Activated CD4-positive, alpha-beta T cell treated with anti-CD3 and anti-CD28 coated beads, Interleukin-10, Interleukin-2, amounts not matched to agents 100 ng/mL and 50 ng/mL, durations not matched to agents 16 hours and 8 hours (primary cell): ENCODE results near the gene ASIC3.

Source experiments
- DNase-seq: peaks from one replicate; pipeline ENCODE4 v3.0.0-alpha.2; 2020

The ASIC3 gene

GRCh38 chr7:151057989-151058780, 9.9 kb downstream of the ASIC3 start:
- peak; percentile 99 for DNase-seq

GRCh38 chr7:151058781-151059366, 10.5 kb downstream of the ASIC3 start:
- DNase-seq = no peak

GRCh38 chr7:151059367-151060112, 11.2 kb downstream of the ASIC3 start, which contains the start of gene SLC4A2:
SLC4A2 (plus strand) TSS chr7:151059589; CDS start chr7:151061988, 2,399 bp downstream.
- peak; percentile 84 for DNase-seq

- DNase-seq = no peak
These were observed 11.7 kb downstream of the ASIC3 start for GRCh38 chr7:151060113-151060415.

GRCh38 chr7:151060416-151061212, 12.3 kb downstream of the ASIC3 start:
- peak; percentile 36 for DNase-seq

GRCh38 chr7:151061213-151062110, 13.1 kb downstream of the ASIC3 start:
- DNase-seq = no peak

- DNase-seq = no peak
These were observed 13.7 kb downstream of the ASIC3 start for GRCh38 chr7:151062111-151062398.

GRCh38 chr7:151062399-151063211, 14.3 kb downstream of the ASIC3 start:
- DNase-seq = no peak

GRCh38 chr7:151063212-151063561, 14.9 kb downstream of the ASIC3 start:
- DNase-seq = no peak

GRCh38 chr7:151064454-151064853, 16.1 kb downstream of the ASIC3 start:
- DNase-seq = no peak

GRCh38 chr7:151064993-151065392, 16.7 kb downstream of the ASIC3 start:
- DNase-seq = no peak

- no peak for DNase-seq
These were observed 17.2 kb downstream of the ASIC3 start for GRCh38 chr7:151065516-151065915.

GRCh38 chr7:151066273-151066974, 18.1 kb downstream of the ASIC3 start:
- no peak for DNase-seq

GRCh38 chr7:151068069-151068773, 19.9 kb downstream of the ASIC3 start:
- DNase-seq = no peak

- DNase-seq = no peak
These were observed 21.7 kb downstream of the ASIC3 start for GRCh38 chr7:151069841-151070573.

- DNase-seq = no peak
These were observed 22.2 kb downstream of the ASIC3 start for GRCh38 chr7:151070574-151070960.

- no peak for DNase-seq
These were observed 22.9 kb downstream of the ASIC3 start for GRCh38 chr7:151071032-151071866.

GRCh38 chr7:151073990-151074389, 25.7 kb downstream of the ASIC3 start:
- no peak for DNase-seq
